ENCODE results near the gene IL1RN. TPM values are rescaled to one million over a fixed set of nuclear protein-coding genes. Genes with fewer than 3 reads are reported as not detected.

The IL1RN gene
- total and polyA plus RNA-seq, 10 of the 15 experiments (the other 5 are each of a cell fraction or from before 2014, with no cell fraction given) = 0.04 TPM; not detected in 7

DNA sequence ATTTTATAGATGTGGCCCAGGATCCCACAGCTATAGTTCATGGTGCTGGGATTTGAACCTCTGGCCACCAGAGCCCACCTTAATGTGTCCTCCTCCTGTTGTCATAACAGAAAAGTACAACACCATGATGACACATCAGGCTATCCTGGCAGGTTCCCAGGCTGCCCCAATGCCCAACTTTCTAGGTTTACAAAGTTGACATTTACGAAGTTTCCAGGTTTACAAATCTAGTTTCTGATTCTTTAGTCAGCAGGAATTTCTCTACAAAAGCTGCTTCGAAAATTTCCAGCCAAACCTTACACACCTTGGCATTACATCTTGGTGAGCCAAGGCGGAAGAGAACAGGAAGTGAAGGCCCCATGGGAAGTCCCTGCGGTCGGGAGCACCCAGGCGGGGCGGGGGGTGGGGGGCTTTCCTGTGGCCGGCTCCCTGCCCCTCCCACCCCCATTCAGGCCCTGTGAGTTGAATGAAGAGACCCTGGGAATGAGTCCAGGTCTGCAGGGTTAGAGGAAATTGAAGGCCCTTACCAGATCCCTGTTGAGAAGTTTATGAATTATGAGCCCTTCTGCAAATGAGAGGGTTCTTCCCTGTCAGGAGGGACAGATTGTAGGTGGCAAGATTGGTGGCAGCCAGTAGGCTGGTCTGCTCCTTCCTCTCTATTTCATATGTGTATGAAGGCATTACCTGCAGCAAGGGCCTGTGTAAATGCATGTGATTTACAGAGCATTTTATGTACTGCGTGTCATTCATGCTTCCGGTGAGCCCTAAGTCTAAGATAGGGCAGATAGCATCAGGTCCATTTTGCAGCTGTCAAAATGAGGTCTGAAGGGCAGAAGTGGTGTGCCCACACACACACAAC is 11.1 kb upstream of the IL1RN start (continued):
- TF ChIP-seq, protein P1, sequence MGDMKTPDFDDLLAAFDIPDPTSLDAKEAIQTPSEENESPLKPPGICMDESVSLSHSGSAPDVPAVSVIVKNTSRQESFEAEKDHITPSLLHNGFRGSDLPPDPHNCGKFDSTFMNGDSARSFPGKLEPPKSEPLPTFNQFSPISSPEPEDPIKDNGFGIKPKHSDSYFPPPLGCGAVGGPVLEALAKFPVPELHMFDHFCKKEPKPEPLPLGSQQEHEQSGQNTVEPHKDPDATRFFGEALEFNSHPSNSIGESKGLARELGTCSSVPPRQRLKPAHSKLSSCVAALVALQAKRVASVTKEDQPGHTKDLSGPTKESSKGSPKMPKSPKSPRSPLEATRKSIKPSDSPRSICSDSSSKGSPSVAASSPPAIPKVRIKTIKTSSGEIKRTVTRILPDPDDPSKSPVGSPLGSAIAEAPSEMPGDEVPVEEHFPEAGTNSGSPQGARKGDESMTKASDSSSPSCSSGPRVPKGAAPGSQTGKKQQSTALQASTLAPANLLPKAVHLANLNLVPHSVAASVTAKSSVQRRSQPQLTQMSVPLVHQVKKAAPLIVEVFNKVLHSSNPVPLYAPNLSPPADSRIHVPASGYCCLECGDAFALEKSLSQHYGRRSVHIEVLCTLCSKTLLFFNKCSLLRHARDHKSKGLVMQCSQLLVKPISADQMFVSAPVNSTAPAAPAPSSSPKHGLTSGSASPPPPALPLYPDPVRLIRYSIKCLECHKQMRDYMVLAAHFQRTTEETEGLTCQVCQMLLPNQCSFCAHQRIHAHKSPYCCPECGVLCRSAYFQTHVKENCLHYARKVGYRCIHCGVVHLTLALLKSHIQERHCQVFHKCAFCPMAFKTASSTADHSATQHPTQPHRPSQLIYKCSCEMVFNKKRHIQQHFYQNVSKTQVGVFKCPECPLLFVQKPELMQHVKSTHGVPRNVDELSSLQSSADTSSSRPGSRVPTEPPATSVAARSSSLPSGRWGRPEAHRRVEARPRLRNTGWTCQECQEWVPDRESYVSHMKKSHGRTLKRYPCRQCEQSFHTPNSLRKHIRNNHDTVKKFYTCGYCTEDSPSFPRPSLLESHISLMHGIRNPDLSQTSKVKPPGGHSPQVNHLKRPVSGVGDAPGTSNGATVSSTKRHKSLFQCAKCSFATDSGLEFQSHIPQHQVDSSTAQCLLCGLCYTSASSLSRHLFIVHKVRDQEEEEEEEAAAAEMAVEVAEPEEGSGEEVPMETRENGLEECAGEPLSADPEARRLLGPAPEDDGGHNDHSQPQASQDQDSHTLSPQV (IDR thresholded peaks at IDR 0.05) = no peak
- no peak for TF ChIP-seq HDGF (IDR thresholded peaks at IDR 0.05)
- TF ChIP-seq SPI1 (IDR thresholded peaks at IDR 0.05; ENCODE audit: borderline replicate concordance, insufficient read depth, low read depth, low read length) = peak; percentile 70
- 0 out of 2 replicates have a peak, but pooled peaks have one; percentile 13 for TF ChIP-seq BCL11A (IDR thresholded peaks at IDR 0.05; ENCODE audit: low read depth, low read length)
- TF ChIP-seq ZBTB11 (CRISPR knock-in tag; IDR thresholded peaks at IDR 0.05) = no peak
- no peak for TF ChIP-seq MYB (IDR thresholded peaks at IDR 0.05; ENCODE audit: borderline replicate concordance, low read depth, low read length)
- TF ChIP-seq CEBPB (IDR thresholded peaks at IDR 0.05; ENCODE audit: borderline replicate concordance in 1 of 2, low read depth in 2 of 2, low read length in 2 of 2) = no peak
- TF ChIP-seq ATF7 (IDR thresholded peaks at IDR 0.05; ENCODE audit: low read depth) = no peak
- no peak for TF ChIP-seq RELA (IDR thresholded peaks at IDR 0.05; ENCODE audit: borderline replicate concordance, partially characterized antibody)
- TF ChIP-seq MYC (IDR thresholded peaks at IDR 0.05; ENCODE audit: insufficient read depth, insufficient read length, insufficient replicate concordance, low read length, severe bottlenecking) = no peak
- 0 out of 2 replicates have a peak, but pooled peaks have one; percentile 40 for TF ChIP-seq ZBED1 (IDR thresholded peaks at IDR 0.05; ENCODE audit: borderline replicate concordance)
- TF ChIP-seq ZZZ3 (IDR thresholded peaks at IDR 0.05; ENCODE audit: control insufficient read depth, insufficient read length, low read depth) = no peak
- TF ChIP-seq RB1 (IDR thresholded peaks at IDR 0.05; ENCODE audit: borderline replicate concordance) = no peak
- TF ChIP-seq HDAC6 (IDR thresholded peaks at IDR 0.05; ENCODE audit: unreplicated experiment) = no peak
- no peak for TF ChIP-seq ZNF24 (IDR thresholded peaks at IDR 0.05)
- TF ChIP-seq ASH2L (IDR thresholded peaks at IDR 0.05; ENCODE audit: borderline replicate concordance, low read depth) = no peak
- TF ChIP-seq, protein P2, sequence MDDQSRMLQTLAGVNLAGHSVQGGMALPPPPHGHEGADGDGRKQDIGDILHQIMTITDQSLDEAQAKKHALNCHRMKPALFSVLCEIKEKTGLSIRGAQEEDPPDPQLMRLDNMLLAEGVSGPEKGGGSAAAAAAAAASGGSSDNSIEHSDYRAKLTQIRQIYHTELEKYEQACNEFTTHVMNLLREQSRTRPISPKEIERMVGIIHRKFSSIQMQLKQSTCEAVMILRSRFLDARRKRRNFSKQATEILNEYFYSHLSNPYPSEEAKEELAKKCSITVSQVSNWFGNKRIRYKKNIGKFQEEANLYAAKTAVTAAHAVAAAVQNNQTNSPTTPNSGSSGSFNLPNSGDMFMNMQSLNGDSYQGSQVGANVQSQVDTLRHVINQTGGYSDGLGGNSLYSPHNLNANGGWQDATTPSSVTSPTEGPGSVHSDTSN (IDR thresholded peaks at IDR 0.05; ENCODE audit: insufficient replicate concordance, low read depth, low read length) = no peak
- no peak for TF ChIP-seq STAT3 (IDR thresholded peaks at IDR 0.05; ENCODE audit: low read depth, low read length)
- TF ChIP-seq YBX1 (IDR thresholded peaks at IDR 0.05) = no peak
- no peak for TF ChIP-seq TAF1 (IDR thresholded peaks at IDR 0.05; ENCODE audit: borderline replicate concordance, low read depth, low read length)
- no peak for TF ChIP-seq CREB1 (IDR thresholded peaks at IDR 0.05; ENCODE audit: low read depth)
- no peak for TF ChIP-seq SMARCA5 (IDR thresholded peaks at IDR 0.05)

Data from GM12878 (cell line).